Upper lobe of left lung (tissue), 6 donors: Measurements from ENCODE around the gene NCAPG2. TPM values are rescaled to one million over a fixed set of nuclear protein-coding genes. Genes with fewer than 3 reads are reported as not detected.

Experiments
- ATAC-seq, 2 donors: fragments of 200-7000 bp; cut with Tn5 transposase; one replicate each; pipeline ENCODE4 v1.9.1; 2022; ENCODE audit warnings: mild to moderate bottlenecking in 2 of 2, moderate library complexity in 2 of 2; ENCODE audit not compliant: low FRiP score in 2 of 2
- DNase-seq, 2 donors: peaks; one replicate each; pipeline ENCODE4 v3.0.0-alpha.2; 2019 to 2020
- H3K27ac ChIP-seq, 4 donors: fragments of 200-600 bp; sonication (generic); one replicate each; pipeline ENCODE4 v1.5.1; 2016 to 2019
- H3K27me3 ChIP-seq, 4 donors: fragments of 200-600 bp; sonication (generic); one replicate each; pipeline ENCODE4 v1.5.1; 2017 to 2019
- H3K36me3 ChIP-seq, 4 donors: fragments of 200-600 bp; sonication (generic); one replicate each; pipeline ENCODE4 v1.5.1; 2016 to 2019
- H3K4me1 ChIP-seq, 4 donors: fragments of 200-600 bp; sonication (generic); one replicate each; pipeline ENCODE4 v1.5.1; 2018 to 2019
- H3K4me3 ChIP-seq, 4 donors: fragments of 200-600 bp; sonication (generic); one replicate each; pipeline ENCODE4 v1.5.1; 2017 to 2019; ENCODE audit warnings: mild to moderate bottlenecking in 2 of 4, moderate library complexity in 1 of 4
- H3K9me3 ChIP-seq, 4 donors: fragments of 200-600 bp; sonication (generic); one replicate each; pipeline ENCODE4 v1.5.1; 2018 to 2019
- CTCF ChIP-seq, 6 experiments: fragments of 450-650 bp in 4 of 6; fragments of 200-600 bp in 2 of 6; sonication (generic) in 2 of 6; IDR thresholded peaks; one replicate each; pipeline ENCODE4 v1.5.1; 2016 to 2019; ENCODE audit warnings: antibody characterized with exemption in 6 of 6
- EP300 ChIP-seq, 4 donors: sonication (generic); formaldehyde crosslinking; IDR thresholded peaks; one replicate each; pipeline ENCODE4 v1.5.1; 2017; ENCODE audit warnings: antibody characterized with exemption in 4 of 4, control low read depth in 2 of 4
- POLR2A ChIP-seq, 4 donors: fragments of 450-650 bp; IDR thresholded peaks; one replicate each; pipeline ENCODE4 v1.5.1; 2016 to 2017; ENCODE audit warnings: antibody characterized with exemption in 4 of 4, mild to moderate bottlenecking in 2 of 4
- POLR2AphosphoS5 ChIP-seq, 2 donors: sonication (generic); formaldehyde crosslinking; IDR thresholded peaks; one replicate each; pipeline ENCODE4 v1.5.1; 2017; ENCODE audit warnings: antibody characterized with exemption in 2 of 2
- WGBS, 2 donors: methylation state at CpG; one replicate each; pipeline ENCODE4 v1.1.5; 2017 to 2018; 5-methylcytosine and 5-hydroxymethylcytosine counted together
- total RNA-seq, 6 donors: library from RNA; depleted of rRNA in 4 of 6; stranded (reverse); fragments of >200 nt in 4 of 6; gene quantifications; one replicate each; pipeline versions ENCODE4 v1.1.0 to v1.2.1, GENCODE V29; 2016 to 2021
- donor health status: DM: no; HTN: no; CAD: no; lungs with moderate emphysema.
- donor health status: DM: no; HTN: yes; CAD: no; lungs with severe emphysema.

Gene NCAPG2
- total RNA-seq, 6 donors from 2014 or later = 4.6 to 11.0 (median 7.8) TPM

DNA sequence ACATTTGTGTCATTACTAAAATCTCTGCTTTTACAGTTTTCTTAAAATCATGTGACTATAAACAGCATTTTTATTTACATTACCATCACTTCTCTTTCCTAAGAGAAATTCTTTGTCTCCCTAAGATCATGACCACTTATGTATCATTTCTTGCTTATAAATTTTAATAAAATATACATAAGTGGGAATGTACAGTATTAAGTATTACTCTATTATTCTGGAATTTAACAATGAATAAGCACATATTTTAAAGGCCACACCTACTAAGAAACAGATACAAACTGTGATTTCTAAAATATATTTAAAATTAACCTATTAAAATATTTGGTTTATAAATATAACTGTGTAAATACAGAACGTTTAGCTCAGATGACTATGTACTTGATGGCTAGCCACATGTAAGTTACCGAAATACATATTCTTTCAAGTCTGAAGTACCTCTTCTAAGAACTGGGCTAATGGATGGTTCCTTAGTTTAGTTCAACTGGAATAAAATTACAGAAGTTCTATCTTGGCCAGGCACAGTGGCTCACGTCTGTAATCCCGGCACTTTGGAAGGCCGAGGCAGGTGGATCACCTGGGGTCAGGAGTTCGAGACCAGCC, 83.7 kb downstream of the NCAPG2 start:
- Histone ChIP-seq H3K4me1 (no peaks in the 10 kb centered on the region), H3K9me3 (no peaks in the 10 kb centered on the region), H3K4me3 (no peak overlapping the region), H3K27me3 (no peaks in the 10 kb centered on the region), H3K27ac (no peak overlapping the region), H3K36me3 (no peaks in the 10 kb centered on the region)
- no peak for TF ChIP-seq POLR2A (IDR thresholded peaks at IDR 0.05)
- no peak for TF ChIP-seq EP300 (IDR thresholded peaks at IDR 0.05)
- no peak for TF ChIP-seq CTCF (IDR thresholded peaks at IDR 0.05)
- TF ChIP-seq POLR2AphosphoS5 (IDR thresholded peaks at IDR 0.05) = no peak
- DNase-seq = no peak
- no peak for ATAC-seq
- WGBS, 2 donors = 73 to 82% methylated on average over 6 of the region's 6 CpGs

- DNase-seq = no peak
- Histone ChIP-seq H3K27ac (no peak overlapping the region), H3K4me3 (no peak overlapping the region), H3K4me1 (no peaks in the 10 kb centered on the region), H3K27me3 (no peaks in the 10 kb centered on the region), H3K36me3 (no peaks in the 10 kb centered on the region), H3K9me3 (no peaks in the 10 kb centered on the region)
- WGBS, 2 donors = 97% methylated on average over 5 of the region's 5 CpGs
- ATAC-seq = no peak
- TF ChIP-seq POLR2AphosphoS5 (IDR thresholded peaks at IDR 0.05) (no peak), POLR2A (IDR thresholded peaks at IDR 0.05) (no peak), EP300 (IDR thresholded peaks at IDR 0.05) (no peak), CTCF (IDR thresholded peaks at IDR 0.05) (no peak)
Observed at GRCh38 chr7:158620418-158620817, 84.2 kb downstream of the NCAPG2 start.

DNA sequence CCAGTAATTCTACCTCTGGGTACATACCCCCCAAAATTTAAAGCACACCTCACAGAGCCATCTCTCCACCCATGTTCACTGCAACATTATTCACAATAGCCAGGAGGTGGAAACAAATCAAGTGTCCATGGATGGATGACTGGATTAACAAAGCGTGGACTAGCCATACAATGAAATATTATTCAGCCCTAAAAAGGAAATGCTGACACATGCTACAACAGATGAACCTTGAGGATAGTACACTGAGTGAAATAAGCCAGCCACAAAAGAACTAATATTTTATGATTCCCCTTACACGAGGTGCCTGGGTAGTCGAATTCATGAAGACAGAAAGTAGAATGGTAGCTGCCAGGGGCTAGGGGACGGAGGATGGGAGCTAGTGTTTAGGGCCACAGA, 85.9 kb downstream of the NCAPG2 start:
- no peak for ATAC-seq
- H3K36me3 ChIP-seq = no peaks in the 10 kb centered on the region
- H3K27me3 ChIP-seq = no peaks in the 10 kb centered on the region
- no peaks in the 10 kb centered on the region for H3K4me1 ChIP-seq
- no peak for TF ChIP-seq EP300 (IDR thresholded peaks at IDR 0.05)
- TF ChIP-seq POLR2A (IDR thresholded peaks at IDR 0.05) = no peak
- no peak for TF ChIP-seq POLR2AphosphoS5 (IDR thresholded peaks at IDR 0.05)
- no peak for TF ChIP-seq CTCF (IDR thresholded peaks at IDR 0.05)
- WGBS, 2 donors = 94 to 96% methylated on average over 4 of the region's 4 CpGs
- DNase-seq = no peak
- no peaks in the 10 kb centered on the region for H3K9me3 ChIP-seq
- H3K4me3 ChIP-seq = no peak overlapping the region
- H3K27ac ChIP-seq = no peak overlapping the region

GRCh38 chr7:158617737-158618128, 86.9 kb downstream of the NCAPG2 start:
- Histone ChIP-seq H3K36me3 (no peaks in the 10 kb centered on the region), H3K27ac (no peak overlapping the region), H3K27me3 (no peaks in the 10 kb centered on the region), H3K9me3 (no peaks in the 10 kb centered on the region), H3K4me3 (no peak overlapping the region), H3K4me1 (no peaks in the 10 kb centered on the region)
- no peak for TF ChIP-seq POLR2A (IDR thresholded peaks at IDR 0.05)
- TF ChIP-seq POLR2AphosphoS5 (IDR thresholded peaks at IDR 0.05) = no peak
- no peak for TF ChIP-seq EP300 (IDR thresholded peaks at IDR 0.05)
- TF ChIP-seq CTCF (IDR thresholded peaks at IDR 0.05) = no peak
- no peak for ATAC-seq
- no peak for DNase-seq
- WGBS, 2 donors = 89 to 92% methylated on average over 3 of the region's 3 CpGs

DNA sequence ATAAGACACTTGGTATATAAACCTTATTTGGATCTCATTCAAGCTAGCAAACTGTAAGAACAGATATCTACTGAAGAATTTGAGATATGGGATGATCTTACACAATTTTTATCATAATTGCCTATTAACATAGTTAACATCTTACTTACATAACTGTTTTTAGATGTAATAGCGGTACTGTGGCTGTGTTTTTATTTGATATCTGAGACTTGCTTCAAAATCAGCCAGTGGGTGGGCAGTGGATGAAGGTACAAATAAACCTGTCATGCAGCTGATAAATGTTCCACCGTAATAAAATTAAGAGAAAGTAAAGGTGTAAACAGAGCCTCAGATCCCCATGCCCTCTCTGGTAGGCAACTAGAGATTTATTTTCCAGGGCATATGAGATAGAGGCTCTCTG, 88.6 kb downstream of the NCAPG2 start:
- no peaks in the 10 kb centered on the region for H3K36me3 ChIP-seq
- no peaks in the 10 kb centered on the region for H3K9me3 ChIP-seq
- TF ChIP-seq EP300 (IDR thresholded peaks at IDR 0.05) (no peak), POLR2AphosphoS5 (IDR thresholded peaks at IDR 0.05) (no peak), CTCF (IDR thresholded peaks at IDR 0.05) (no peak), POLR2A (IDR thresholded peaks at IDR 0.05) (no peak)
- 88 to 92% methylated on average over 2 of the region's 2 CpGs for WGBS, 2 donors
- no peak overlapping the region for H3K27ac ChIP-seq
- ATAC-seq = no peak
- H3K4me3 ChIP-seq = no peak overlapping the region
- H3K27me3 ChIP-seq = no peaks in the 10 kb centered on the region
- H3K4me1 ChIP-seq = no peaks in the 10 kb centered on the region
- DNase-seq = no peak
